Endothelial cell of umbilical vein (primary cell): ENCODE results near the gene TF.

Experiments
- EZH2 ChIP-seq: IDR thresholded peaks from 2 replicates; pipeline ENCODE4 v1.6.1; 2012; ENCODE audit warnings: borderline replicate concordance, low read depth, mild to moderate bottlenecking, moderate library complexity, low read length, inconsistent platforms; ENCODE audit not compliant: severe bottlenecking
- POLR2A ChIP-seq: IDR thresholded peaks from 2 replicates; pipeline ENCODE4 v1.6.1; 2012; ENCODE audit warnings: low read depth, mild to moderate bottlenecking, control low read depth, low read length
- POLR2AphosphoS5 ChIP-seq: IDR thresholded peaks from 2 replicates; pipeline ENCODE4 v1.6.1; 2012; ENCODE audit warnings: low read depth, mild to moderate bottlenecking, control low read depth, low read length, moderate library complexity; ENCODE audit not compliant: insufficient read depth
- TF ChIP-seq, protein P1 (sequence below), 2 donors: IDR thresholded peaks; 1 replicate in 1 of 2; 2 replicates in 1 of 2; pipeline ENCODE4 v1.5.1; 2011; ENCODE audit warnings: low read length in 2 of 2, mild to moderate bottlenecking in 2 of 2, moderate library complexity in 2 of 2, control low read depth in 1 of 2, inconsistent platforms in 1 of 2, low read depth in 1 of 2; ENCODE audit not compliant: insufficient read depth in 1 of 2; ENCODE audit errors: extremely low read depth in 1 of 2
- TF ChIP-seq, protein P2 (sequence below): IDR thresholded peaks from 2 replicates; pipeline ENCODE4 v1.6.1; 2011; ENCODE audit not compliant: insufficient read depth, insufficient read length

DNA sequence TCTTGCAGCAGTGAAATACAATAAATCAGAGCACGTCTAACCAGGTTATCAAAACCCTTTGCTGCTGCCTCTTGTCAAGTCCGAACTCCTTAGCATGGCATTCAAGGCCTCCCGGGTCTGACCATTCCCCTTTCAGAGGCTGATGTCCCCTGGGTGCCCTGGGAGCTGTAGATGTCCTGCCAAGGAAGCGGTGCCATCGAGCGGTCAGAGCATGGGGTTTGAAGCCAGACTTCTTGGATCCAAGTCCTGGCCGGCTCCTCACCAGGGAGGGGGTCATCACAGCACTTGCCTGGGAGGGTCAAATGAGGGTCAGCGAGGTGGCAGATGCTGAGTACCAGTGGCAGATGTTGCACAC is 496 bp downstream of the TF start:
- TF ChIP-seq POLR2A (no peak), POLR2AphosphoS5 (no peak), EZH2 (no peak)
- TF ChIP-seq, protein P1, sequence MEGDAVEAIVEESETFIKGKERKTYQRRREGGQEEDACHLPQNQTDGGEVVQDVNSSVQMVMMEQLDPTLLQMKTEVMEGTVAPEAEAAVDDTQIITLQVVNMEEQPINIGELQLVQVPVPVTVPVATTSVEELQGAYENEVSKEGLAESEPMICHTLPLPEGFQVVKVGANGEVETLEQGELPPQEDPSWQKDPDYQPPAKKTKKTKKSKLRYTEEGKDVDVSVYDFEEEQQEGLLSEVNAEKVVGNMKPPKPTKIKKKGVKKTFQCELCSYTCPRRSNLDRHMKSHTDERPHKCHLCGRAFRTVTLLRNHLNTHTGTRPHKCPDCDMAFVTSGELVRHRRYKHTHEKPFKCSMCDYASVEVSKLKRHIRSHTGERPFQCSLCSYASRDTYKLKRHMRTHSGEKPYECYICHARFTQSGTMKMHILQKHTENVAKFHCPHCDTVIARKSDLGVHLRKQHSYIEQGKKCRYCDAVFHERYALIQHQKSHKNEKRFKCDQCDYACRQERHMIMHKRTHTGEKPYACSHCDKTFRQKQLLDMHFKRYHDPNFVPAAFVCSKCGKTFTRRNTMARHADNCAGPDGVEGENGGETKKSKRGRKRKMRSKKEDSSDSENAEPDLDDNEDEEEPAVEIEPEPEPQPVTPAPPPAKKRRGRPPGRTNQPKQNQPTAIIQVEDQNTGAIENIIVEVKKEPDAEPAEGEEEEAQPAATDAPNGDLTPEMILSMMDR (IDR thresholded peaks at IDR 0.05; ENCODE audit: extremely low read depth in 1 of 2, insufficient read depth in 1 of 2, low read depth in 1 of 2, low read length in 2 of 2), result no peak
- TF ChIP-seq, protein P2, sequence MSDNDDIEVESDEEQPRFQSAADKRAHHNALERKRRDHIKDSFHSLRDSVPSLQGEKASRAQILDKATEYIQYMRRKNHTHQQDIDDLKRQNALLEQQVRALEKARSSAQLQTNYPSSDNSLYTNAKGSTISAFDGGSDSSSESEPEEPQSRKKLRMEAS, result no peak
